SIG-M5 (cell line): ENCODE data around the gene ELOVL5.
"Not testable (repeated sequence)": the region's sequence is repeated elsewhere in the genome, so short reads cannot be mapped to it uniquely, and the experiment has no call there.

Experiments
- DNase-seq: peaks from one replicate; lab custom pipeline; 2025; lab: John Stamatoyannopoulos, UW

Gene ELOVL5

DNA sequence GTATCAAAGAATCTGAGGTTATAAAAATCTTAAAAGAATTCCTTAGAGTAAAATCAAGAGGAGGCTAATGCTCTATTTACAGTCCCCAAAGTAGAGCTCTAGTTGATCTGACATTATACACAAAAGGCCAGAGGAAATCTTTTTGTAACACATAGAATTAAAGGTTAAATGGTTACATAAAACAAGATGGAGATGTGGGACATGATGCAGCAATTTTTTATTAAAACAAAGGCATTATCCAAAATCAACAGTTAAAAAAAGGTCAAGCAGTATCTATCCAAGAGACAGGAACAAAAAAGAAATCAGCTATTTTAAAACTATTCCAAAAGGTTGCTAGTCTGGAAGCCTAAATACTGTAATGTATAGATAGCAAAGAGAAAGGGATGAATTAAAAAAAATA is 20.4 kb downstream of the ELOVL5 start:
- DNase-seq: no peak

DNA sequence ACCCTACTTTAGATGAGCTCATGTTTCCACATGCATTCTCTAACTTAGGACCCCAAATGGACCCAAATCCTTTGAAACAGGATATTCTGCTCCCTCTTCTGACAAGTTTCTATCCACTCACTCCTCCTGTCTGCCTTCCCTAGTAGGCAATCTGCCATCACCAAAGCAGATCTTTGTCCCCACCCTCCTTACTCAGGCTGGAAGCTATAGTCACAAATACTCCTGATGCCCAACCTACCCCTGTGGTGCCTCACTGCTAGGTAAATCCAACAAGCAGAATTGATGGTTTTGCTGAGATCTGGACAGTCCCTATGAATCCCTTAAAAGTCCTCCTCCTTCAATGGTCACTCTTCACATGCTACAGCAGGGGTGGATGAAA is 21.7 kb downstream of the ELOVL5 start:
- DNase-seq: no peak

DNA sequence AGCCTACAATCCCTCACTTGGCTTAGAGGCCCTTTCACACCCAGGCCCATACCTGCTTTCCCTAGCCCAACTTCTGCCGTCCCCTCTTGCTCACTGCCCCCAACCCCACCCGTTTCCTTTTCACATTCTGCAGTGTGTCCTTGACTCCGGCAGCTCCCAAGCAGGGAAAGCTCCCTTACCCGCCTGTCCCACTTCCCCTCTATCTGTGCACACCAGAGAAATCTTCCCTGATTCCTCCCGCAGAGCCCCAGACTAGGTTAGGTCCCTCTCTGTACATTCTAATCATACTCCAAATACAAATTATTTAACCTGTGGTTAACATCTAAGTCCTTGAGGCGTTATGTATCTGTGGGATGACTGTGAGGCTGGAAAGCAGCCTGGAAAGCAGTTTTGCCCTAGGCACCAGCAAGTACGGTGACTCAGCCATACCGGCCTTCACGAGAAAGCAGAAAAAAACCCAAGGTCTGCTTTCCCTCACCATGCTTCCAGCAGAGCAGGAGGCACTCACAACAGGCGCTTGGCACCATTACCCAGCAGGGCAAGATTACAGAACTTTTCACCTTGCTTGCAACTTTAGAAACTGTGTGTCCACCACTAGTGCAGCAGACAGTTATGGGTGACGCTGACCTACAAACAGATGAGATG is 22.3 kb downstream of the ELOVL5 start:
- DNase-seq: no peak

DNA sequence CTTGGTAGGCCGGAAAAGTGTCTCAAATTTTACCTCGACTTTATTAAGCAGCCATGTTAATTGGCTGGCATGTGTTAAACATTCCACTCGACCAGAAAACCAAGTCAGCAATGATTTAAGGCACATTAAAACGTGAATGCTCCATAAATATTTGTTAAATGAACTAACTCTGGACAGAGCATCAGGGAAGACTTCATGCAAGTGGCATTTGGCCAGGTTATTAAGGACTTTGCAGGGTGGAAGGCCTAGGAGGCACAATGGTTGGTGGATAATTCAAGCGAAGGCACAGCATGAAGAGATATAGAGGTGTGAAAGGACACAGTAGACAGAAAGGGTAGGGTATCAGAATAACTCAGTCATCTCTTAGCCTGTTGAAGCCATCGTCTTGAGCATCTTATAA is 23.0 kb downstream of the ELOVL5 start:
- DNase-seq: no peak

DNA sequence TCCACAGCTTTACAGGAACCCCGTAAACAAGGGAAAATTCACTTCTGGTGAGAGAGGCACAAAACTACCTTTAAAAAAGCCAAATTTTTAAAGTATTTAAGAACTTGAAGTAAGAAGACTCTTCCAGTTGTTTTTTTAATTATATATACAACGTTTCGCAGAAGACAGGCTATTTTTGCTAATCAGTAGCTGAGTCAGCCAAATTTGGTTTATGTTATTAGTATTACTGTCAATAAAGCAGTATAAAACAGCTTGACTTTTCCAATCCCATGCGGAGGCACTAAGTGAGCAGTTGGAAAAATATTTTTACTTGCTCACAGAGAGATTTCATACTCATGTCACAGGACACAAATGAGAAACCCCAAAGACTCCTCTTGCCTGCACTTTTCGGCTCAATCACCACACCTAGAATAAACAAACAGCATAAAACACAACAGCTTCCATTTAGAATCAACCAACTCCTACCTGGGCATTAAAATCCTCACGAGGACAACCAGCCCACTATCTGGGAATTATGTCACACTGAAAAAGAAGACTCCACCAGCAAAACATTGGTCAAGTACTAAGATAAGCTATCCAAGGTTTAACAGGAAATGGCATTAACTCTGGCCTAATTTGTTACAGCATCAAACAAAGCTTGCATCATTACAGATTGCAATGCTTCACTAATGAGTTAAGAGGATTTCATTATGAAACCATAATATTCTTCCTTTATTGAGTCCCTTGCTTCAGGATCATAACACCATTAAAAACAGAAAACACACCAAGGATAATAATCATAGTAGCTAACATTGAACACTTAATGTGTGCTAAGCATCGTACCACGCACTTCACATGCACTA is 26.3 kb downstream of the ELOVL5 start:
- DNase-seq: no peak

DNA sequence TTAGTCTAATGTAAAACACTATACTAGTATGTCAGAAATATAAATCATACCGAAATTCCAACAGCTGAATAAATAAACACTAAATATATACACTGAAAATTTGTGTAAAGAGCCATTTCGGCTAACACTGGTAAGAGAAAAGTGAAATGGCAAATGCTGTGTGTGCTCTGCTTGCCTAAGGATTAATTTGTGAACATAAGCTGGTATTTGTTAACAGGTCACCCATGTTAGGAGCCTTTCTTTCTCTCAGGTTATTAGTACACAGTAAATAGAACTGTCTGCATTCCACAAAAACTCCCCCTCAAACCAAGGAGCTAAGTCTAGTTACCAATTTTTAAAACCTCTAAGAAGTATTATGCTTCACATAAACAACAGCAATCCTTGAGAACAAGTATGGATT is 27.0 kb downstream of the ELOVL5 start:
- no peak for DNase-seq

DNA sequence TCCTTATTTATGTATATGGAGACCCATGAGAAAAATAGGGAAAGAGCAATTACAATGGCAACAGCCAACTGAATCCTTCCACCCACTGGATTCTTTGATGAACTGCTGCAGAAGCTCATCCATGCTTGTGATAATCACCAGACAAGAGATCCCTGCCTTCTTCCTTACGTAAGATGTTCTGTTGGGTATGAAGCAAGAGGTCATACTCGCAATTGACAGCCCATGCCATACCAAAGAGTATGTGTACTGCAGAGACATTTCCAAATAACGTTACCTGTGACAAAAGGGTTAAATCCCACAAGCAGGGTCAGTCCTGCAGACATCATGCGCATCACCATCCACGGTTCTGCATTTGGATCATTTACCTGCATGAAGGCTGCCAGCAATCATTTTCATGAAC is 27.8 kb downstream of the ELOVL5 start:
- no peak for DNase-seq

DNA sequence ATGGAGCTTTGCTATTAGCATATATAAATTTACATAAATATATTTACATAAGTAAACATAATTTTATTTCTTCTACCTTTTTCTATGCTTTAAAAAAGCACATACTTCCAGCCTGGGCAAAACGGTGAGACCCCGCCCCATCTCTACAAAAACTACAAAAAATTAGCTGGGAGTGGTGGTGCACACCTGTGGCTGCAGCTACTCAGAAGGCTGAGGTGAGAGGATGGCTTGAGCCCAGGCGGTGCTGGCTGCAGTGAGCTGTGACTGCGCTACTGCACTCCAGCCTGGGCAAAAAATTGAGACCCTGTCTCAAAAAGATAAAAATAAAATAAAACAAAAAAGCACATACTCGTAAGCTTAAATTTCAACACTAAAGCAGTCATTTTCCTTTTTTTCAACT is 30.3 kb downstream of the ELOVL5 start:
- no peak for DNase-seq

DNA sequence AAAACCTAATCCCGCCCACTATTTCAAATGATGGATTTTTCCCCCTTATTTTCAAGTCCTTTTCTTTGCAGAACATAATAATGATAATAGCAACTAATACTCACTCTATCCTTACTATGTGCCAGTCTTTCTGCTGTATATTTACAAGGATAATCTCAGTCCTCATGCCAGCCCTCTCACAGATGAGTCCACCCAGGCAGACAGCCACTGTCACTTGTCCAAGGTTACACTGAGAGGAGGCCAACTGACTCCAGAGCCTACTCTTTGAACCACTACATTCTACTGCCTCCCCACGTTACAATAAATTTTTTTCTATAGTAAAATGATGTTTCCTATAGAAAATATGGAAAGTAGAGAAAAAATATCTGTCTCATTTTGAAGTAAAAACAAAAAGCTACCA is 30.9 kb downstream of the ELOVL5 start:
- no peak for DNase-seq

DNA sequence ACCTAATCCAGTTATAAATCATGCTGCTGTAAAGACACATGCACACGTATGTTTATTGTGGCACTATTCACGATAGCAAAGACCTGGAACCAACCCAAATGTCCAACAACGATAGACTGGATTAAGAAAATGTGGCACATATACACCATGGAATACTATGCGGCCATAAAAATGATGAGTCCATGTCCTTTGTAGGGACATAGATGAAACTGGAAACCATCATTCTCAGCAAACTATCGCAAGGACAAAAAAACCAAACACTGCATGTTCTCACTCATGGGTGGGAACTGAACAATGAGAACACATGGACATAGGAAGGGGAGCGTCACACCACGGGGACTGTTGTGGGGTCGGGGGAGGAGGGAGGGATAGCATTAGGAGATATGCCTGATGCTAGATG is 31.5 kb downstream of the ELOVL5 start:
- not testable (repeated sequence) for DNase-seq

DNA sequence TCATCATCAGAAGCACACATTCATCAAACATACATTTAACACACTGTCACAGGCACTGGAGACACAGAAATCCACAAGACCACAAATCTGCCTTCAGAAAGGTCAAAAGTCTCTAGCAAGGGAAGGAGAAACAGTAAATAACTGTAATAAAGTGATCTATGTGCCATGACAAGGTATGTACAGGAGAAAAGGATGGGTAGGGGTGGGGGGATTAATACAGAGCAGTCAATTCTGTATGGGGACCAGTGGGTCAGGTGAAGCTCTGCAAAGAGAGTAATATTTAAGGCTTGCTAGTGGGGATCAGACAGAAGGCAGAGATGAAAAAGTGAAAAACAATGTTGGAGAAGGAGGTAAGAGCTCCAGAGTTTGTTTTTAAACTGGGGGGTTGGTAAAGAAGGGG is 32.6 kb downstream of the ELOVL5 start:
- DNase-seq: no peak

DNA sequence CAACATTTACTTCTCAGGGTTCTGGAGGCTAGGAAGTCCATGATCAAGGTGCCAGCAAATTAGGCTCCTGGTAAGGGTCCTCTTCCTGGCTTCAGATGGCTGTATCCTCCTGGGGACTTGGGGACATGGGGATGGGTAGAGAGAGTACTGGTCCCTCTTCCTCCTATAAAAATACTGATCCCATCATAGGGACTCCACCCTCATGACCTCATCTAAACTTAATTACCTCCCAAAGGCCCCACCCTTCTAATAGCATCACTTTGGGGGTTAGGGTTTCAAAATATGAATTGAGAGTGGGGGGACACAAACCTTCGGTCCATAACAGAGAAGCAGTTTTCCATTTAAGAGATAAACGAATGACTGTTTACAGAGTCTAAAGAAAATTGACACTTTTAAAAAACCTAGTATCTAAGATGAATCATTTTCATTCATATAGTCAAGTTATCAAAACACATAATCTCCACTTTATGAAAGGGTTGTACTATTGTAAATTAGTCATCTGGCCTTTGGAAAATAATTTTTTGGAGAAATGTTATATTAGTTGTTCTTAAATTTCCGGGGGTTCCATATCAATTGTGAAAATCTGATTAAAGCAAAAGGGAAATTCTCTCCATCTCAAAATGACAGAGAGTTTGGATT is 33.5 kb downstream of the ELOVL5 start:
- no peak for DNase-seq

DNA sequence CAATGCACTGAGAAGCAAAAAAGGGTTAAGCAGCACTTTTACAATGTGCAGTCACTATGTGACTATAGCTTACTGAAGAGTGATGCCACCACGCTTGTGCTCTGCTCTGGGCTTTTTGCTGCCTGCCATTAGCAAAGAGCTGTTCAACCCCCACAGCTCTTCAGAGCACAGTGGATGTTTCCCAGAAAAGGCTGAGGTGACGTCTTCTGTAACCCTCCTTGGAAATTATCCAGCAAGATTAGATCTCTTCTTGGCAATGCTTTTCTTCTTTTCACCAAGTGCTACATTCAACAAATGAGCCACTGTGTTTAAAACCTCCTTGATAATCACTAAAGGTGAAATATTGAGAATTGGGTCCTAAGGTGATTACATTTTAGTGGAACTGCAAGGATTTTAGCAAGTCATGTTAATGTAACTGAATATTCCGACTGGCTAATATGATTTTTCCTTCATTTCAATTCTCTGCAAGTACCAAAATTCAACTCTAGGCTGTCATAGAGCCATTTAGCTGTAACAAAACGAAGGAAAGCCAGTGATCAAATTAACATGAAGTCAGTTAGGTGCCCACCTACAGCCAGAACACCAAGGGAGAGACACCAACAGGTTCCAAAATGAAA is 34.9 kb downstream of the ELOVL5 start:
- DNase-seq: no peak

DNA sequence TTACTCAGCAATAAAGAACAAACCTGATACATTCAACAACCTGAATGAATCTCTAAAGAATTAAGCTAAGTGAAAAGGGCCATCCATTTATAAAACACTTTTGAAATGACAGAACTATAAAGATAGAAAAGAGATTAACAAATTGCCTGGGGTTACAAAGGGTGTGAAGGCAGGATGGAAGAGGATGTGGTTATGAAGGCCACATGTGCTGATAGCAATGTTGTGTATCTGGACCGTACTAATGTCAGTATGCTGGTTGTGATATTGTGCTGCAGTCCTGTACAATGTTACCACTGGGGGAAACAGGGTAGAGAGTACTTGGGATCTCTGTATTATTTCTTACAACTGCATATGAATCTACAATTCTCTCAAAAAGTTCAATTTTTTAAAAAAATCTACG is 36.4 kb downstream of the ELOVL5 start:
- no peak for DNase-seq

DNA sequence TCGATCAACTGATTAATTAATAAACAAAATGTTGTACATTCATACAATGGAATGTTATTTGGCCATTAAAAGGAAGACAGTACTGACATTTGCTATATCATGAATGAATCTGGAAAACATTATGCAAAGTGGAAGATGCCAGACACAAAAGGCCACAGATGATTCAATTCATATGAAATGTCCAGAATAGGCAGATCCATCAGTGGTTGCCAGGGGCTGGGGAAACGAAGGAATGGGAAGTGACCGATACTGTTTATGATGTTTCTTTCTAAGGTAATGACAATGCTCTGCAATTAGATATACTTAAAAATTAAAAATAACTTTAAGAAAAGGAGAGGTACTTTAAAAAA is 37.2 kb downstream of the ELOVL5 start:
- no peak for DNase-seq

DNA sequence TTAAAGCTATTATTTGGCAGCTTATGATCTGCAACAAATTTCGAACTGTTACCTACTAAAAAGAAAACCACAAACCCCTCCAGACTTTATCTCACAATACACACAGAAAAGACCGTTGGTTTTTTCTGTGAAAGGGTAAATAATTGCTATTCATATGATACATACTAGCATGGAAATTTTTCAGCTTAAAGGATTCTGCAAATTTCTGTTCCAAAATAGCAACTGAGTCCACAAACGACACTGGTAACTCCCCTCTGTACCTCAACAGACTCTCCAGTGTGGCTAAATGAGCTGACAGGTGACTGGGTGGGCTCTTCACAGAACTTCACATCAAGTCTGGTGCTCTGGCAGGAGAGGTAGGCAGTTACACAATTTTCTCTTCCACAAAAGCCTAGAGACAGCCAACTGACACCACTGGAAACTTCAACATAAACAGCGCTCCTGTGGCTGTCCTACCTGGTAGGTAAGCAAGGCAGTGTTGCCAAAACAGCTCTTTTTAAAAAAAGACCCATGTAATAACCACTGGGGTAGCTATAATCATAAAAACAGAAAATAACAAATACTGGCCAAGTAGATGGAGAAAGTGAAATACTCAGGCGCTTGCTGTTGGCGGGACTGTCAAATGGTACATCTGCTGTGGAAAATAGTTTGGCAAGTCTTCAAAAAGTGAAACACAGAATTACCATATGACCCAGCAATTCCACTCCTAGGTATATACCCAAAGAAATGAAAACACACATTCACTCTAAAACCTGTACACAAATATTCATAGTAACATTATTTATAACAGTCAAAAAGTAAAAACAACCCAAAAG is 37.8 kb downstream of the ELOVL5 start:
- DNase-seq: no peak

DNA sequence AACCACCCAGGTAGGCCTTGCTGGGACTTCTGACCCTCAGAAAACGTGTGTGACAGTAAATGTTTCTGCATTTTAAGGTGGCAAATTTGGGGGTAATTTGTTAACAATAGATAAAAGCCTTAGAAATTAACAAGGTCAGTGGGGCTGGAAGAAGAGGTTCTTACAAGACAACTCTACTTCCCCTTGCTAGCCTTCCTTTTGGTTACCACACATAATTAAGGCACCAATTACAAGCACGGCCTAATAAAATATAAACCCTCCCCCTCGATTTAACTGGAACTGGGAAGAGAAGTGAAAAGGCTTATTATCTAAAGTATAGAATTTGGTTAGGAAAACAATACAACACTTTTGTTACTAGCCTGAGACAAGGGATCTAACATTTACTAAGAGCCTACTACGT is 38.8 kb downstream of the ELOVL5 start:
- no peak for DNase-seq

DNA sequence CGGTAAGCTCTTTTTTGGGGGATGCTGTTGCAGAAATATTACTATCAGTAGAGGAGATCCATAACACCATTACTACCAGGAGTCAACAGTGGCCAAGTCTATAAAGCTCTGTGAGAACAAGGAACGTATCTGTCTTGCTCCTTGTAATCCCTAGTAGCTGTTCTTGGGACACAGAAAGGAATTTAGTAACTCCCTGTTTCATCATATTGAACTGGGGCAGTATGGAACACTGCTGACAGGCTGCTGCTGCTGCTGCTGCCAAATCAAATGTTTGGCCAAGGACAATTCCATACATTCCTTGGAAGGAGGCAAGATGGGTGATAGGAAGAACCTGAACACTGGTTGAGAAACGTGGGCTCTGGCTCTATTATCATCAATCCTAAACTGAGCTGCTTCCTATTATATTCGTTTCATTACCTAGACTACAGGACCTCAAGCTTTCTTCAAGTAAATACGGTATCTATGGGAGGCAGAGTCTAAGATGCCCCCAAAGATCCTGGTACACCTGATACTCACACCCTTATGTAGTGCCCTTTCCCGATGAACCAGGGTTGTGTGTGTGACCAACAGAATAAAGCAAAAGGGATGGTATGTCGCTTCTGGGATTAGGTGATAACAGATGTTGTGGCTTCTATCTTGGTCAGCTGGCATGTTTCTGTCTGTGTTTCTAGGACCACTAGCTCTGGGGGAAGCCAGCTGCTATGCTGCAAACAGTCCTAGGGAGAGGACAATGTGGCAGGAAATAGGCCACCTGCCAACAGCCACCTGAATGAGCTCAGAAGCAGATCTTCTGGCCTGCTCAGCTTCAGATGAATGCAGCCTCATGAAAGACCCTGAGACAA is 39.5 kb downstream of the ELOVL5 start:
- no peak for DNase-seq

DNA sequence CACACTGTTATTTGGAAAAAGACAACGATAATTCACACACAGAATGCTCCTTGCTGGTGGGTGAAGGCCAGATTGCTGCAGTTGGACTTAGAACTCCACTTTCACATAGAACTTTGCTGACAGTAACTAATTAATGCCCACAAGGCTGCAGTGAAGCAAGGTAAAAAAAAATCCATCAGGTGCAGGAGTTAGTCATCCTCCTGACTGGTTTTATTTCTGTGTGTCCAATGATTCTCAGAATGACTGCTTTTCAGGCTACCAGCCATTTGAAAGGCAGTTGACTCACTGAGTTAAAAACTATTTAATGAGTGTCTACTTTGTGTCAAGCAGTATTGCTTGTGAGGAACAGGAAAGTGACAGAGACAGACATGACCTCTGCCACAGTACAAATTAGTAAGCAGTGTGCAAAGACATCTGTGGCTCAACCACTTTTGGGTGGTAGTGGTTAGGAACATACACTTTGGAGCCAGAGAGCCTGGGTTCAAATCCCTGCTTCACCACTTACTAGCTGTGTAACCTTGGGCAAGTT is 41.9 kb downstream of the ELOVL5 start:
- no peak for DNase-seq

DNA sequence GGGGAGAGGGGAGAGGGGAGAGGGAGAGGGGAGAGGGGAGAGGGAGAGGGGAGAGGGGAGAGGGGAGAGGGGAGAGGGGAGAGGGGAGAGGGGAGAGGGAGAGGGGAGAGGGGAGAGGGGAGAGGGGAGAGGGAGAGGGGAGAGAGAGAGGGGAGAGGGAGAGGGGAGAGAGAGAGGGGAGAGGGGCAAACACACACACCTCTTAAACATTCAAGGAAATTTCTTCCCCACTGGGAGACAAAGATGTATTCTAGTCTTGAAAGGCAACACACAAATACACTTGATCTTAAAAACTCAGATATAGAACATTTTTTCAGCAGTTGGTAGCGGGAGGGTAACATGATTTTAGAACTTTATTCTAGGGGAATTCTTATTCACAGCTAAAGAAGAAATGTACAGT is 42.5 kb downstream of the ELOVL5 start:
- not testable (repeated sequence) for DNase-seq

DNA sequence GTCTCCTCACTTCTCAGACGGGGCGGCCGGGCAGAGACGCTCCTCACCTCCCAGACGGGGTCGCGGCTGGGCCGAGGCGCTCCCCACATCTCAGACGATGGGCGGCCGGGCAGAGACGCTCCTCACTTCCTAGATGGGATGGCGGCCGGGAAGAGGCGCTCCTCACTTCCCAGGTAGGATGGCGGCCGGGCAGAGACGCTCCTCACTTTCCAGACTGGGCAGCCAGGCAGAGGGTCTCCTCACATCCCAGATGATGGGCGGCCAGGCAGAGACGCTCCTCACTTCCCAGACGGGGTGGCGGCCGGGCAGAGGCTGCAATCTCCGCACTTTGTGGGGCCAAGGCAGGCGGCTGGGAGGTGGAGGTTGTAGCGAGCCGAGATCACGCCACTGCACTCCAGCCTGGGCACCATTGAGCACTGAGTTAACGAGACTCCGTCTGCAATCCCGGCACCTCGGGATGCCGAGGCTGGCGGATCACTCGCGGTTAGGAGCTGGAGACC is 43.2 kb downstream of the ELOVL5 start:
- DNase-seq: not testable (repeated sequence)
